ENCODE measurements around the gene RIN2. TPM values are rescaled to one million over a fixed set of nuclear protein-coding genes. Genes with fewer than 3 reads are reported as not detected.
A peak's percentile ranks its signal among the peaks of the same experiment; 100 is the strongest.

Gene RIN2
- total RNA-seq, 1 experiment from 2014 or later, result 36.7 TPM

GRCh38 chr20:19783966-19784401 lies 25.9 kb downstream of the RIN2 start:
- ChIA-PET CTCF (interaction anchor here (0.5 to 1.4 kb wide), 5 partner anchors 8 to 191 kb away, joined by 3 to 5 read pairs (median 4); no protein-coding TSS in a partner anchor), POLR2A (no interaction called here)
- Mint-ChIP-seq H3K4me3 (ENCODE audit: unreplicated experiment) (no peak overlapping the region), H3K9me3 (ENCODE audit: unreplicated experiment) (peaks cover 10% of the 10 kb centered on the region), H3K27ac (ENCODE audit: unreplicated experiment) (peak overlapping the region; percentile 84), H3K27me3 (ENCODE audit: insufficient read depth, unreplicated experiment) (no peaks in the 10 kb centered on the region), H3K36me3 (ENCODE audit: insufficient read depth, unreplicated experiment) (no peaks in the 10 kb centered on the region), H3K4me1 (ENCODE audit: low read depth, unreplicated experiment) (peaks cover 16% of the 10 kb centered on the region)
- Histone ChIP-seq H3K4me3 (ENCODE audit: low read depth, low read length) (no peak overlapping the region), H3K36me3 (ENCODE audit: control insufficient read depth, insufficient read depth, low read length) (no peaks in the 10 kb centered on the region), H3K9me3 (peaks cover 9% of the 10 kb centered on the region), H3K4me1 (peaks cover 25% of the 10 kb centered on the region), H3K27me3 (replicated peaks; ENCODE audit: control insufficient read depth, insufficient read depth, low read length) (no peaks in the 10 kb centered on the region)
- no peak for TF ChIP-seq CTCF (IDR thresholded peaks at IDR 0.05; ENCODE audit: insufficient read depth in 1 of 2, low read depth in 1 of 2, low read length in 1 of 2, severe bottlenecking in 1 of 2, unreplicated experiment in 1 of 2)
- BruUV-seq (replicated peaks), result no TSS peak
- intact Hi-C loops (cut with micrococcal nuclease; ENCODE audit: unreplicated experiment), result loop anchor here (1.0 to 2.0 kb wide), 2 partner anchors 92 to 97 kb away; no protein-coding TSS in a partner anchor
- DNase-seq, result no peak

DNA sequence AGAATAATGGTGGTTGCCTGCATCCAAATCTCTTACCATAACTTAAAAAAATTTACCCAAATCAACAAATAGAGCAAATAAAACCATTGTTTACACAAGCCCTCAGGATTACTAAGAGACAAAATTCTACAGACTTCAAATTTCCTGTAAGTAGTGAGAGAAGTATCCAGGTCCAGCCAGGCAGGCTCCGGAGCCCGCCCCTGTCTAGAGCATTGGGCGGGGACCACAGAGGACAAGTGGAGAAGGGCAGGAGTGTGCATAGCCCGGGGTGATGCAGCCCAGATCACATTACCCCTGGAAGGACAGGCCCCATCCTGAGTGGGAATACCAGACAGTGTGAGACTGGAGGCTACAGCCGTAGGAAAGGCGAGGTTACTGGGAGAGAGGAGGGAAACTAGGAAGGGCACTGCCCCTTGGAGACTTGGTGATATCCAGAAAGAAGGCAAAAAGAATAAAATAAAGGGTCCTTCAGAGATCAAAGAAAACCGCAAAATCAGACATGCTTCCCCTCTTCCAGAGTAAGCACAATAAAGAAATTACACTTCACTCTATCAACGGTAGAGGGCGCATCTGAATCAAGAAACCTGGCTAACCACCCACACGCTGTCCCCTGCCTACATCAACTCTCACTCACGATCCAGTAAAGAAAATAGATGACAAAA lies 26.6 kb downstream of the RIN2 start:
- BruUV-seq (replicated peaks), result no TSS peak
- H3K27me3 Mint-ChIP-seq (ENCODE audit: insufficient read depth, unreplicated experiment), result no peaks in the 10 kb centered on the region
- POLR2A ChIA-PET, result no interaction called here

More for the DNA sequence above, 26.6 kb downstream of the RIN2 start:
- peaks cover 16% of the 10 kb centered on the region for H3K4me1 Mint-ChIP-seq (ENCODE audit: low read depth, unreplicated experiment)
- H3K4me3 Mint-ChIP-seq (ENCODE audit: unreplicated experiment), result peak overlapping the region; percentile 57
- Histone ChIP-seq H3K4me3 (ENCODE audit: low read depth, low read length) (no peak overlapping the region), H3K4me1 (peaks cover 25% of the 10 kb centered on the region), H3K9me3 (peaks cover 14% of the 10 kb centered on the region), H3K36me3 (ENCODE audit: control insufficient read depth, insufficient read depth, low read length) (no peaks in the 10 kb centered on the region), H3K27me3 (replicated peaks; ENCODE audit: control insufficient read depth, insufficient read depth, low read length) (no peaks in the 10 kb centered on the region)
- H3K9me3 Mint-ChIP-seq (ENCODE audit: unreplicated experiment), result peaks cover 16% of the 10 kb centered on the region
- H3K27ac Mint-ChIP-seq (ENCODE audit: unreplicated experiment), result peak overlapping the region; percentile 84
- peak; percentile 76 to 81 for TF ChIP-seq CTCF (IDR thresholded peaks at IDR 0.05; ENCODE audit: insufficient read depth in 1 of 2, low read depth in 1 of 2, low read length in 1 of 2, severe bottlenecking in 1 of 2, unreplicated experiment in 1 of 2)
- H3K36me3 Mint-ChIP-seq (ENCODE audit: insufficient read depth, unreplicated experiment), result no peaks in the 10 kb centered on the region
- CTCF ChIA-PET, result interaction anchor here (0.7 to 0.8 kb wide), 2 partner anchors 190 to 209 kb away, joined by 3 to 5 read pairs; no protein-coding TSS in a partner anchor
- intact Hi-C loops (cut with micrococcal nuclease; ENCODE audit: unreplicated experiment), result loop anchor here (1.0 to 5.0 kb wide), 7 partner anchors 18 to 233 kb away; partner anchors contain the start of gene NAA20
- DNase-seq, result peak; percentile 78 to 79
